Measurements from ENCODE around the gene PHF21A.
A peak's percentile ranks its signal among the peaks of the same experiment; 100 is the strongest.

PHF21A gene

DNA sequence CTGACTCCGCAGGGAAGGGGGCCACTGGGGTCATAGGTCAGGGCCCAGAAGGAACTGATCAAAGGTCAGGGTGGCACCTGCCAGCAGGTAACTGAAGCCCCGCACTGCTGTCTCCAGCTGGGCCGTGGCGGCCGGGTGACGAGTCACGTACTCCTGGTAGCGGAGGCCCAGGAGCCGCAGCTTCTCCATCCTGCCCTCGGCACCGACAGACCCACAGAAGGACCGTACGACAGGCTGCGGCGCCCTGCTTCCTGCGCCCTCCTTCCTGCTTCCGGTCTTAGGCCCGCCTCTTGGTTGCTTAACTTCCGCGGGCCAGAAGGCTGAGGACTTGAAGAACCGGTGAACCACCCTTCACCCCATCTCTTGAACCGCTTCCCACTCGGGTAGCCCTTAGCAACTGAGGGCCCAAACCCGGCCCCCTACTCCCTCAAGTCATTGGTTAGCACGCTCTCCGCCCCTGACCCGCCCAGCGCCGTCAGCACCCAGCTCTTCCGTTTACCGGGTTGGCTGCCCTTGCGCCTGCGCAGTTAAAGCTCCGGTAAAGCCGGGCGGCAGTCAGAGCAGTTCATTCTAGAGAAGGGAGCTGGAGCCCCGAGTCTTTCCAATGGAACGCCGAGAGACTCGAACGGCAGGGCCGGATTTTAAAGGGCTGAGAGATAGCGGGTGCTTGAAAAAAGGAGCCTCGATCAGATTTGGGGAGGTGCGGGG, 203.5 kb downstream of the PHF21A start, which contains the start of gene PEX16:
Gene PEX16, minus strand, starts transcription at position 255 of the 708 bp plus-strand sequence. Its CDS starts 66 bp downstream, at position 189.
- Histone ChIP-seq H3K4me3 (peak within 1 kb of the TSS; percentile 93), H3K9me3 (ENCODE audit: low read depth, low read length) (no peaks in the 10 kb centered on the region), H3K9ac (ENCODE audit: insufficient read length) (peak within 1 kb of the TSS; percentile 78), H3K36me3 (ENCODE audit: insufficient read depth, low read length) (peaks cover 3% of the 10 kb centered on the region; the same call in 1 of the 2 replicates), H3K27ac (peak within 1 kb of the TSS; percentile 82)
- TF ChIP-seq FOXP2 (optimal IDR thresholded peaks at IDR 0.05; ENCODE audit: control extremely low read depth, extremely low read length, insufficient read depth) (no peak), EZH2 (IDR thresholded peaks at IDR 0.05) (no peak), POLR2AphosphoS5 (IDR thresholded peaks at IDR 0.05; ENCODE audit: borderline replicate concordance, low read depth, low read length) (peak; percentile 86)
- DNase-seq (ENCODE audit: low read depth, low spot score): peak; percentile 77

DNA sequence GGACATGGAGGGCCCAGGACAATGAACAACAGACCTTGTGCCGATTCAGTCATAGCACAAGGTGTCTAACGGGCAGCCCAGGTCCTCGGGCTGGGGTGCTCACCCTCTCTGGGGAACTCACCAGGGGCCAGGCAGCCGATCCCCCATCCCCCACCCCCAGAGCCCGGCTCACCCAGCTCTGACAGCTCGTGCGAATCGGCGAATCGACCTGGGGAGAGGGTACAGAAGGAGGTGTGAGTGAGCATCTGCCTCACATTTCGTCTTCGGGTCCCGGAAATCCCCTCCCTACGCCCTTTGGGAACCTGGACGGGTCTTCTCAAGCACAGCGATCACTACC, 204.0 kb downstream of the PHF21A start:
- H3K9me3 ChIP-seq (ENCODE audit: low read depth, low read length): no peaks in the 10 kb centered on the region
- peak overlapping the region; percentile 93 for H3K4me3 ChIP-seq
- DNase-seq (ENCODE audit: low read depth, low spot score): no peak
- H3K36me3 ChIP-seq (ENCODE audit: insufficient read depth, low read length): peaks cover 3% of the 10 kb centered on the region; the same call in 1 of the 2 replicates
- peak overlapping the region; percentile 78 for H3K9ac ChIP-seq (ENCODE audit: insufficient read length)
- H3K27ac ChIP-seq: no peak overlapping the region
- TF ChIP-seq EZH2 (IDR thresholded peaks at IDR 0.05) (no peak), FOXP2 (optimal IDR thresholded peaks at IDR 0.05; ENCODE audit: control extremely low read depth, extremely low read length, insufficient read depth) (no peak), POLR2AphosphoS5 (IDR thresholded peaks at IDR 0.05; ENCODE audit: borderline replicate concordance, low read depth, low read length) (no peak)

DNA sequence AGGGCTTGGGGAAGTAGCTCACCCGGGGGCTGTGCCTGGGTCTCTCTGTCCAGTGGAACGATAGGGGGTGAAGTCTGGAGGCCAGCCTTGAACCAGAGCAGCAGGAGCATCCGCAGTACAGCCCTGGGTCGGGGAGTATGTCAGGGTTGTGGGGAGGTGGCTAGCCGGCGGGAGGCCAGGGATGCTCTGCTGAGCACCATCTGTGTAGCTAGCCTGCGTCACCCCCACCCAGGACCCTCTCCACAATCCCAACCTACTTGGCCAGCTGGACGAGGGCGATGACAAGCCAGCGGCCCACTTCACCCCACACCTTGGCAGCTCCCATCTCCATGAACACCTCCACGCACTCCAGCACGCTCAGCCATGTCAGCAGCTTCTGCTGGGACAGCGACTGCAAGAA, 205.8 kb downstream of the PHF21A start:
- Histone ChIP-seq H3K27ac (no peak overlapping the region), H3K4me3 (no peak overlapping the region), H3K9ac (ENCODE audit: insufficient read length) (no peak overlapping the region), H3K9me3 (ENCODE audit: low read depth, low read length) (no peaks in the 10 kb centered on the region), H3K36me3 (ENCODE audit: insufficient read depth, low read length) (peaks cover 3% of the 10 kb centered on the region; the same call in 1 of the 2 replicates)
- DNase-seq (ENCODE audit: low read depth, low spot score): no peak
- TF ChIP-seq POLR2AphosphoS5 (IDR thresholded peaks at IDR 0.05; ENCODE audit: borderline replicate concordance, low read depth, low read length) (no peak), FOXP2 (optimal IDR thresholded peaks at IDR 0.05; ENCODE audit: control extremely low read depth, extremely low read length, insufficient read depth) (no peak), EZH2 (IDR thresholded peaks at IDR 0.05) (no peak)

DNA sequence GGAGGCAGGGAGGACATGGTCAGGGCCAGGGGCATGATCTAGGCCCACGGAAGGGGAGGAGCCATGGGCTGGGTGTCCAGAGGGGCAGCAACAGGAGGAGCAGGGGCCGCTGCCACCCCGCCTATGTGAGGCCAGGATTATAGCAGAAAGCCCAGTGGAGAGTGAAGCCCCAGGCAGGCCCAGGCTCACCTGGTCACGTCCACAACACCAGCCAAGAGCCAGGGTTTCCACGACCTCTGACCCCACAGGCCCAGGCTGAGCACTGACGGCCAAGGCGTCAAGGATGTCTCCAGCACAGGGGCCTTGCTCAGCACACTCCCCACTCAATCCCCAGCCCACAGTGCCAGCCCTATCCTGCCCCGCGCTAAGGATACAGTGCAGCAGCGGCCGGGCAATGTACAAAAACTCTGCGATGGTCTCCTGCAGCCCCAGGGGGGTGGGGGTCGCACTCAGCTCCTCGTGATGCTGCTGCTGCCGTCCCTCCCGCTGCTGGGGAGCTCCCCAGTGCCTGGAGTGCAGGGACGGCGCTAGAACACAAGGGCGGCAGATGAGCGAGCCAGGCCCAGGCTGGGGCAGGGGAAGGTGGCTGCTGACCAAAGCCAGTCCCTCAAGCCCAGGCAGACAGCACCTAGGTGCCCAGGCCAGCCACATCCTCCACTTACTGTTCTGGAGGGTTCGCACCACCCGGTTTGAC, 207.2 kb downstream of the PHF21A start:
- no peak overlapping the region for H3K9ac ChIP-seq (ENCODE audit: insufficient read length)
- H3K27ac ChIP-seq: no peak overlapping the region
- no peaks in the 10 kb centered on the region for H3K9me3 ChIP-seq (ENCODE audit: low read depth, low read length)
- DNase-seq (ENCODE audit: low read depth, low spot score): no peak
- TF ChIP-seq POLR2AphosphoS5 (IDR thresholded peaks at IDR 0.05; ENCODE audit: borderline replicate concordance, low read depth, low read length) (no peak), EZH2 (IDR thresholded peaks at IDR 0.05) (no peak), FOXP2 (optimal IDR thresholded peaks at IDR 0.05; ENCODE audit: control extremely low read depth, extremely low read length, insufficient read depth) (no peak)
- no peak overlapping the region for H3K4me3 ChIP-seq
- H3K36me3 ChIP-seq (ENCODE audit: insufficient read depth, low read length): peaks cover 3% of the 10 kb centered on the region; the same call in 1 of the 2 replicates

DNA sequence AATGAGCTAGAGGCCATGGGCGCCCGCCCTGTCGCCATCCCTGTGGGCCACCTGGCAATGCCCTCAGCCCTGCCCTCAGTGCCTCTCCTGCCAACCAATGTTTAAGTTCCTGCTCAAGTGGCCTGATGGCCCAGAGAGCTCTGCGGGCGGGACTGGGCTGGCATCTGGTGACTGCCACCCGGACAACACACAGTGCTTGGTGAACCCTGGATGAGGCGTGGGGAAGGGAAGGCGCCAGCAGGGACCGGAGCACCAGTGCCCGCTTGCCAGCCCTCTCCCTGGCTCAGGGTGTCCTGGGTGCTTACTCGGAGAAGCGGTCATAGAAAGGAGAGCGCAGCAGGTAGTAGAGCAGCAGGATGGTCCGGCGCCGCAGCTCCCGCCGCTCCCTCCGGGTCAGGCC, 207.7 kb downstream of the PHF21A start:
- Histone ChIP-seq H3K36me3 (ENCODE audit: insufficient read depth, low read length) (peaks cover 3% of the 10 kb centered on the region; the same call in 1 of the 2 replicates), H3K4me3 (no peak overlapping the region)

DNA sequence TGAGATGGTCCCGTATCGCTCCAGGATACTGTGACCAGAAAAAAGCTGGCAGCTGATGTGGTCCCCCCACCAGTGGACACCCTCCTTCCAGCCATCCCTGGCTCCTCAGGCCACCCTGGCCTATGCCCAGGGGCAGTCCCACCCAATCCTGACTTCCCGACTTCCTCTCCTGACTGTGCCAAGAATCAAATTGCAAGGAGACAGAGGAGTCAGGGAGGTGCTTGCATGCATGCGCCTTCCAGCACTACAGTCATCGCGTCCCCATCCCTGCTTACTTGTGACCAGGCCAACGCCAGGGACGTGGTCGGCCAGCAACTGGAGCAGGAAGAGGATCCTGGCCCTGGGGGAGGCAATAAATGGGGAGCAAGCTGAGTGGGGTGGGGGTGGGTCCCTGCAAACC, 210.6 kb downstream of the PHF21A start:
- no peak for TF ChIP-seq POLR2AphosphoS5 (IDR thresholded peaks at IDR 0.05; ENCODE audit: borderline replicate concordance, low read depth, low read length)
- no peak for TF ChIP-seq EZH2 (IDR thresholded peaks at IDR 0.05)
- no peak for TF ChIP-seq FOXP2 (optimal IDR thresholded peaks at IDR 0.05; ENCODE audit: control extremely low read depth, extremely low read length, insufficient read depth)
- Histone ChIP-seq H3K9ac (ENCODE audit: insufficient read length) (no peak overlapping the region), H3K9me3 (ENCODE audit: low read depth, low read length) (no peaks in the 10 kb centered on the region), H3K27ac (no peak overlapping the region), H3K4me3 (no peak overlapping the region), H3K36me3 (ENCODE audit: insufficient read depth, low read length) (peaks cover 3% of the 10 kb centered on the region; the same call in 1 of the 2 replicates)
- DNase-seq (ENCODE audit: low read depth, low spot score): no peak

More for the DNA sequence above, 207.7 kb downstream of the PHF21A start:
- no peak for DNase-seq (ENCODE audit: low read depth, low spot score)
- Histone ChIP-seq H3K9me3 (ENCODE audit: low read depth, low read length) (no peaks in the 10 kb centered on the region), H3K27ac (no peak overlapping the region), H3K9ac (ENCODE audit: insufficient read length) (no peak overlapping the region)
- TF ChIP-seq EZH2 (IDR thresholded peaks at IDR 0.05) (no peak), POLR2AphosphoS5 (IDR thresholded peaks at IDR 0.05; ENCODE audit: borderline replicate concordance, low read depth, low read length) (no peak), FOXP2 (optimal IDR thresholded peaks at IDR 0.05; ENCODE audit: control extremely low read depth, extremely low read length, insufficient read depth) (no peak)

DNA sequence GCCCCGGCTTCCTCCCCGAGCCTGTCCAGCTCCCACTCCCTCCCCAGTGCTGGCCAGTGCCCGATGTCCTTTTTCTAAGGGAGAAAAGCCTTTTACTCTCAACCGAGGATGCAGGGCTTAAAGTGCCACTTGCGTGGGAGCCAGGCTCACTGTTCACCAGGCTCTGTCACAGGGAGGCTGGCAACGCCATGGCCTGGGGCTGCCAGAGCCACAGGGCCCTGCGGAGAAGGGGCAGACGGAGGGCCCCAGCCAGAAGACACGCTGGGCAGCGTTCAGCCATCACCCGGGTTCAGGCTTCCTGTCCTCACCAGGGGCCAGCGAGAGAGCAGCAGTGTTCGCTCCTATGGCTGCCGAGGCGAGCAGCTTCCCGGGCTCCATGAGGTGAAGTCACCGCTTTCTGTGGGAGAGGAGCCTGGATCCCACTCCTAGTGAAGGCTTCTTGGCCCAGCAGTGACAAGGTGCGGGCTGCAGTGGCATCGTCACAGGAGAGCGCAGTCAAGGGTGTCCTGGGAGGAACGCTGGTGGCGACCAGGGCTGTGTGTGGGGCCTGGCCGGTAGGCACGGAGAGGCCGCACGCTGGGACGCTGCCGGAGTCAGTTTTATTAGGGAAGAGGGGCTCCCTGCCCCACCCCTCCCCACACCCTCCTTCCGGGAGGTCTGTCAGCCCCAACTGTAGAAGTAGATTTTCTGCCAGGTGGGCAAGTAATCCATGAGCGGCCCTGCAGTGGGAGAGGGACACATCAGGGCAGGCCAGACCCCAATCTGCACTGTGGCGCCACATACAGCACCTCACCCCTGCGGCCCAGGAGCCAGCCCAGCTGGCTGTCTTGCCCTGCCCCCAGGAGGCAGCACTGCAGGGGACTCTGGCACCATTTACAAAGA, 211.4 kb downstream of the PHF21A start:
- no peak for DNase-seq (ENCODE audit: low read depth, low spot score)
- Histone ChIP-seq H3K27ac (no peak overlapping the region), H3K9ac (ENCODE audit: insufficient read length) (no peak overlapping the region), H3K9me3 (ENCODE audit: low read depth, low read length) (no peaks in the 10 kb centered on the region), H3K4me3 (no peak overlapping the region), H3K36me3 (ENCODE audit: insufficient read depth, low read length) (peaks cover 3% of the 10 kb centered on the region; the same call in 1 of the 2 replicates)
- TF ChIP-seq EZH2 (IDR thresholded peaks at IDR 0.05): no peak
- no peak for TF ChIP-seq FOXP2 (optimal IDR thresholded peaks at IDR 0.05; ENCODE audit: control extremely low read depth, extremely low read length, insufficient read depth)
- no peak for TF ChIP-seq POLR2AphosphoS5 (IDR thresholded peaks at IDR 0.05; ENCODE audit: borderline replicate concordance, low read depth, low read length)
